GM19438 (cell line): Measurements from ENCODE around the gene CAMK2G.
"Not testable (repeated sequence)": the region's sequence is repeated elsewhere in the genome, so short reads cannot be mapped to it uniquely, and the experiment has no call there.

Experiments used
- ATAC-seq: cut with Tn5 transposase; IDR thresholded peaks from one replicate; pipeline ENCODE4 v1.9.1; 2021; ENCODE audit warnings: low read depth; ENCODE audit not compliant: unreplicated experiment

The CAMK2G gene

GRCh38 chr10:73842349-73842748, 32.0 kb downstream of the CAMK2G start:
- ATAC-seq: no peak

GRCh38 chr10:73841526-73842285, 32.6 kb downstream of the CAMK2G start:
- no peak for ATAC-seq

DNA sequence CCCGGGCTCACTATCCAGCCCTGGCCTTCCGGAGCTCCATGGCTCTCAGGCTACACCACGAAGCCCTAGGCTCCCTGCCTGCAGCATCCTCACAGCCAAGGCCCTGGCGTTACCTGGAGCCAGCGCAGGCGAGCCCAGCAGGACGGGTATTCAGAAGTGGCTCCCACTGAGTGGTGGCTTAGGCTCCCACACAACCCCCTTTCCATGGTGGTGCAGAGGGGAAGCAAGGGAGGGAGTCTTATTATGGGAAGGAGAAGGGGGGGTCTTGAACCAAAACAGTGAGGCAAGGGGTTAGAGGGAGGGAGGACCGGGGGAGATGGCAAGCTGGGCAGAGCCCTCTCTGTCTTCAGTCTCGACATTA, 33.3 kb downstream of the CAMK2G start:
- ATAC-seq: no peak

DNA sequence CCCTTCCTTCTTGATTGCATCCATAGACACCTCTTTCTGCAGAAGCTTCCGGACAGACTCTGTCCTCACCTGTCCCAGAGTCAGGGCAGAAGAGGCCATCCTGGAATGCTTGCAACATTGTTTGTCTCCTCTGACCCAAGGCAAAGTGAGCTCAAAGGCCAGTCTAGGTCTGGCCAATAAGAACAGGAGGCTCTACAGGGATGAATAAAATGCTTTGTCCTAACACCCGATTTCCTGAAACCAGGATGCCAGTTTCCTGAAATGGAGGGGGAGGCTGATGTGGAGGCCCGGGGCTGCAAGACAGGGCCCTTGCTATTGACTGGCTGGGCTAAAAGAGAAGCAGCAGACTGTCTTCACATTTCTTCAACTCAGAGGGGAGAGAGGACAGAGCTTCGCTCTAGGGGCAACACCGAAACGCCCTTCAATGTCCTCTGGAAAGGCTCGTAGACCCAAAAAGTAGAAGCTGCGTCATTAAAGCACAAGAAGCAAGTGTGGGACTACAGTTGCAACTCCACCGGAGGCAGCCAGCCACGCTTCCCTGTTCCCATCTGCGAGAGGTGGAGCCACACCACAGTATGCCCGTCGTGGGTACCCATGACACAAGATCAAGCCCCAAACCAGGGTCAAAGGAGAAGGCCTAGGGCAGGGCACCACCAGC, 33.8 kb downstream of the CAMK2G start:
- no peak for ATAC-seq

DNA sequence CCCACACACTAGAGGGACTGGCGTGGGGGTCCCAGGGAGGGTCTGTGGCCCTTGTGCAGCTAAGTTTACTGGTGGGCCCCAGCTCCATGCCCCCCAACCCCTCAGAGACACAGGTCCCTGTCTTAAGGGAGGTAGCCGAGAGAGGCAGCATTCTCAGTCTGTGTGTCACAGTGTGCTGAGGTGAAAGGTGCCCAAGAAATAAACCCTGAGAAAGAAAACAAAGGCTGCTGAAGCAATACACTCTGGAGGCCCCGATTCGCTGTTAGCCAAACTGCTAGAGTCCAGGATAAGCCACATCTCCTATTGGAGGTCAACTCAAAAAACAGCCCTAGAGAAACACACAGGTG, 34.3 kb downstream of the CAMK2G start:
- ATAC-seq: no peak

- ATAC-seq: no peak
Observed at GRCh38 chr10:73839276-73839966, 34.9 kb downstream of the CAMK2G start.

GRCh38 chr10:73838827-73839226, 35.5 kb downstream of the CAMK2G start:
- ATAC-seq: no peak

GRCh38 chr10:73838008-73838567, 36.3 kb downstream of the CAMK2G start:
- no peak for ATAC-seq

- no peak for ATAC-seq
Observed at GRCh38 chr10:73837072-73837471, 37.3 kb downstream of the CAMK2G start.

- ATAC-seq: no peak
Observed at GRCh38 chr10:73836427-73836980, 37.9 kb downstream of the CAMK2G start.

- ATAC-seq: not testable (repeated sequence)
Observed at GRCh38 chr10:73829090-73829489, 45.3 kb downstream of the CAMK2G start.

- no peak for ATAC-seq
Observed at GRCh38 chr10:73828161-73828560, 46.2 kb downstream of the CAMK2G start.

- no peak for ATAC-seq
Observed at GRCh38 chr10:73827346-73828089, 46.8 kb downstream of the CAMK2G start.

GRCh38 chr10:73824146-73824725, 50.1 kb downstream of the CAMK2G start:
- no peak for ATAC-seq

DNA sequence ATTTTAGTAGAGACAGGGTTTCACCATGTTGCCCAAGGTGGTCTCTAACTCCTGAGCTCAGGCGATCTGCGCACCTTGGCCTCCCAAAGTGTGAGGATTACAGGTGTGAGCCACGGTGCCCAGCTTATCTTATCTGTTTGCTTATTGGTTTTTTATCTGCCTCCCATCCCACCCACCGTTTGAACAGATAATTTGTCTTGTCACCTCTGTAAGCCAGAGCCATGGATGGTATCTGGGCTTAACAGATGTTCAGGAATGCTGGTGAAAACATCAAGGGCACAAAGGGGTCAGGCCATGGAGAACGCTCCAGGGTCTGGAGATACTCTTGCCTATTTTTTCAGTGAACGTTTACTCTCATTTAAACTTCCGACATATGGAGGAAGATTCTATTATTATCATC, 51.0 kb downstream of the CAMK2G start:
- ATAC-seq: no peak

GRCh38 chr10:73819513-73820093, 54.8 kb downstream of the CAMK2G start:
- no peak for ATAC-seq

DNA sequence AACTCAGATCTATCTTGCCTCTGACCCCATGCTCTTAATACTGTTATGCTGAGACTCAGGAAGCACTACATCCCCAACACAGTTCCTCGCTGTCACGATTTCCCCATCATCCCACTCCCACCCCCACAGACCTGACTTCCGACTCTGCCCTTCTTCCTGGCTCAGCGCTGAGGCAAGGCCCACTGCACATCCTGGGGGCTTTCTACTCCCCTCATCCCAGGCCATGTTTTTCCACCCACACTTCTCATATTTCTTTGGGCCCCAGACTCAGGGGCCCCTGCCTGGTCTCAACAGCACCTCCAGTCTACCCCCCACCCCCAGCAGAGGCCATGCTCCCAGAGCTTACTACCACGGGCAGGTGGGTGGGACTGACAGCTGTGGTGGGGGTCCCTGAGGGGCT, 55.3 kb downstream of the CAMK2G start:
- ATAC-seq: no peak

GRCh38 chr10:73818402-73818801, 56.0 kb downstream of the CAMK2G start:
- no peak for ATAC-seq

DNA sequence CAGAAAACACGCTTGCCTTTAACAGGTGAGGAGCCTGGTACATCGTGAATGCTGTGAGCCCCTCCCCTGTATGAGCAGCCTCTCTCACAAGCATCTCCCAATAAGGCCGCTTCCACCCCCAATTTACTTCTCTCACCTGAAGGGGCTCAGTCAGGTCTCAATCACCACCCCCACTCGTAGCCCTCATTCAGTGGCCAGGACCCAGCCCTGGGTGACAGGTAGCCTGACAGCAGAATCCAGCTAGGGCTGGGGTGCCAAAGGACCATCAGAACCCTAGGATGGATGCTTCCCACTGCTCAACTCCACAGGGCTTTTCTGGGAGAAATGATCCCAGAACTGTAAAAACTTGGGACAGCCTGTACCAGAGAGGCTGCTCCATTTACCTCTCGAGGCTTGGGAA, 56.5 kb downstream of the CAMK2G start:
- no peak for ATAC-seq
